GM12801 (cell line): Measurements from ENCODE around the gene ADAMTS16.

Source experiments
- CTCF ChIP-seq: IDR thresholded peaks from one replicate; pipeline ENCODE4 v1.5.1; 2011; ENCODE audit warnings: control low read depth; ENCODE audit not compliant: insufficient read length; ENCODE audit errors: extremely low read depth

Gene ADAMTS16

GRCh38 chr5:5347442-5347841, 207.3 kb downstream of the ADAMTS16 start:
- no peak for TF ChIP-seq CTCF

GRCh38 chr5:5348135-5348534, 208.0 kb downstream of the ADAMTS16 start:
- no peak for TF ChIP-seq CTCF

GRCh38 chr5:5348576-5348975, 208.4 kb downstream of the ADAMTS16 start:
- TF ChIP-seq CTCF: no peak

- no peak for TF ChIP-seq CTCF
Observed at GRCh38 chr5:5350101-5350500, 210.0 kb downstream of the ADAMTS16 start.

GRCh38 chr5:5351288-5351979, 211.3 kb downstream of the ADAMTS16 start:
- TF ChIP-seq CTCF: no peak

GRCh38 chr5:5352675-5353074, 212.5 kb downstream of the ADAMTS16 start:
- no peak for TF ChIP-seq CTCF

GRCh38 chr5:5353681-5354080, 213.6 kb downstream of the ADAMTS16 start:
- TF ChIP-seq CTCF: no peak
